Ovary (tissue), 9 donors: ENCODE results near the gene CCNQ. TPM values are rescaled to one million over a fixed set of nuclear protein-coding genes. Genes with fewer than 3 reads are reported as not detected.
A peak's percentile ranks its signal among the peaks of the same experiment; 100 is the strongest.

Experiments
- DNase-seq, 5 donors: peaks; one replicate each; pipeline ENCODE4 v3.0.0-alpha.2; 2019 to 2020
- H3K27ac ChIP-seq, 2 donors: fragments of 200-600 bp; one replicate each; pipeline versions ENCODE4 v1.5.1 to v1.8.0; 2019 to 2022
- H3K27me3 ChIP-seq: fragments of 200-600 bp; one replicate; pipeline ENCODE4 v1.8.0; 2022
- H3K36me3 ChIP-seq: fragments of 200-600 bp; sonication (generic); one replicate; pipeline ENCODE4 v1.5.1; 2019
- H3K4me1 ChIP-seq: one replicate; pipeline ENCODE4 v1.8.1; 2013; ENCODE audit warnings: mild to moderate bottlenecking, moderate library complexity; ENCODE audit not compliant: insufficient read depth
- H3K4me3 ChIP-seq: fragments of 200-600 bp; sonication (generic); one replicate; pipeline ENCODE4 v1.5.1; 2017
- H3K9me3 ChIP-seq, 2 donors: fragments of 200-600 bp in 1 of 2; sonication (generic) in 1 of 2; one replicate each; pipeline versions ENCODE4 v1.5.1 to v1.8.1; 2013 to 2019; ENCODE audit warnings: mild to moderate bottlenecking in 1 of 2, moderate library complexity in 1 of 2
- EP300 ChIP-seq: sonication (generic); formaldehyde crosslinking; IDR thresholded peaks from one replicate; pipeline ENCODE4 v1.6.1; 2017; ENCODE audit warnings: antibody characterized with exemption
- POLR2A ChIP-seq: fragments of 450-650 bp; IDR thresholded peaks from one replicate; pipeline ENCODE4 v1.6.1; 2017; ENCODE audit warnings: antibody characterized with exemption, mild to moderate bottlenecking, moderate library complexity
- WGBS, 3 donors: extraction: QIAGEN DNeasy Blood & Tissue Kit in 1 of 3; methylation state at CpG; one replicate each; pipeline versions ENCODE4 v1.1.5 to v1.1.7; 2013 to 2017; 5-methylcytosine and 5-hydroxymethylcytosine counted together
- intact Hi-C, 4 donors: fragments of 100-400 bp; cut with DNase I; formaldehyde crosslinking; loops; one replicate each; pipeline versions ENCODE4 v1.11.0 to v1.15.1; 2022 to 2023
- polyA plus RNA-seq, 2 donors: library from polyadenylated mRNA; stranded (reverse); fragments of 200-250 nt in 1 of 2; fragments of 350-450 nt in 1 of 2; fragmentation: Illumina TruSeq in 1 of 2; extraction: RNeasy Lipid Tissue Mini Kit (QIAGEN cat#74804) in 1 of 2; gene quantifications; one replicate each; pipeline ENCODE4 v1.2.3, GENCODE V29; 2013 to 2014
- total RNA-seq, 7 donors: library from RNA; depleted of rRNA in 2 of 7; stranded (reverse); fragments of >200 nt in 2 of 7; fragmentation: NEBNext Ultra II Directional in 3 of 7; extraction: Animal tissue kit (Norgen Biotek cat#: 25700) in 3 of 7; gene quantifications; one replicate each; pipeline versions ENCODE4 v1.1.0 to v1.2.4, GENCODE V29; 2016 to 2023
- TF ChIP-seq, protein P1 (sequence below), 3 donors: fragments of 450-650 bp in 2 of 3; fragments of 200-600 bp in 1 of 3; IDR thresholded peaks; one replicate each; pipeline versions ENCODE4 v1.5.1 to v1.8.0; 2016 to 2022; ENCODE audit warnings: antibody characterized with exemption in 3 of 3, mild to moderate bottlenecking in 1 of 3
- donor health status: DM: no; HTN: no; CAD: no; lungs with moderate emphysema.
- donor health status: DM: no; HTN: no; CAD: no.
- donor health status: Bipolar disorder and iron deficiency.
- donor health status: DM: yes; HTN: yes; CAD: no.
- donor health status: DM: no; HTN: no; CAD: no.
- donor health status: DM: yes; HTN: yes; CAD: no.

The CCNQ gene
- total and polyA plus RNA-seq, 9 donors, result 15.5 to 23.8 (median 19.3) TPM

DNA sequence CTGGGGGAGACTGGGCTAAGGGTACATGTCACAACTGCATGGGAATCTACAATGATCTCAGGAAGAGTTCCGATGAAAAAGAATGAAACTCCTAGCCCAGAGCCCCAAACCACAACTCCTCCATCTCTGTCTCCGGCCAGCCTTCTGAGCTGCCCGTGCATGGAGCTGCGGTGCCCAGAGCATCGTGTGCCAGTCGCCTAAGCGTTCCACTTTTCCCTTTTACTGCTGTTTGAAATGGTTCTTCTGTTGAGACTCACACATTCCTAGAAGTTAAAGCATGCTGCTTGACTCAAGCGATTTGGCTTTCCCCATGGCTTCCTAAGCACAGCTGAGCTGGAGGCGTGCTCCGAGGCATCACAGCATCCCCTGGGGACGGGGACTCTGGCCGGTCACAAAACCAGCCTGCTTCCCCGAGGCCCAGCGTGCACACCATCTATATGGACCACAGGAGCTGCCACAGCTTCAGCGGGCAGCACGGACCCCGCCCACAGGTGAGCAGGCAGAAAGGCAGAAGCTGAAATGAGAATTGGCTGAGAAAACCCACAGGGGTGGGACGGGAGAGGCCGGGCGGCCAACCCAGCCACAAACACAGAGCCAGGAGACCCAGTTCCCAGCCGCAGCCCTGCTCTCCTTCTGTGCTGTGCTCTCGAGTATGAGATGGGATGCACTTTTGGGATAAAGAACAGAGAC is 5.0 kb downstream of the CCNQ start:
- H3K4me3 ChIP-seq, result no peak overlapping the region
- H3K36me3 ChIP-seq, result no peaks in the 10 kb centered on the region
- H3K27ac ChIP-seq, result no peak overlapping the region
- TF ChIP-seq EP300 (no peak), POLR2A (no peak)
- TF ChIP-seq, protein P1, sequence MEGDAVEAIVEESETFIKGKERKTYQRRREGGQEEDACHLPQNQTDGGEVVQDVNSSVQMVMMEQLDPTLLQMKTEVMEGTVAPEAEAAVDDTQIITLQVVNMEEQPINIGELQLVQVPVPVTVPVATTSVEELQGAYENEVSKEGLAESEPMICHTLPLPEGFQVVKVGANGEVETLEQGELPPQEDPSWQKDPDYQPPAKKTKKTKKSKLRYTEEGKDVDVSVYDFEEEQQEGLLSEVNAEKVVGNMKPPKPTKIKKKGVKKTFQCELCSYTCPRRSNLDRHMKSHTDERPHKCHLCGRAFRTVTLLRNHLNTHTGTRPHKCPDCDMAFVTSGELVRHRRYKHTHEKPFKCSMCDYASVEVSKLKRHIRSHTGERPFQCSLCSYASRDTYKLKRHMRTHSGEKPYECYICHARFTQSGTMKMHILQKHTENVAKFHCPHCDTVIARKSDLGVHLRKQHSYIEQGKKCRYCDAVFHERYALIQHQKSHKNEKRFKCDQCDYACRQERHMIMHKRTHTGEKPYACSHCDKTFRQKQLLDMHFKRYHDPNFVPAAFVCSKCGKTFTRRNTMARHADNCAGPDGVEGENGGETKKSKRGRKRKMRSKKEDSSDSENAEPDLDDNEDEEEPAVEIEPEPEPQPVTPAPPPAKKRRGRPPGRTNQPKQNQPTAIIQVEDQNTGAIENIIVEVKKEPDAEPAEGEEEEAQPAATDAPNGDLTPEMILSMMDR (IDR thresholded peaks at IDR 0.05), result no peak
- intact Hi-C loops, result no loop called here
- 85 to 90% (median 86%) methylated on average over 21 to 22 of the region's 22 CpGs for WGBS, 3 donors
- H3K27me3 ChIP-seq, result no peaks in the 10 kb centered on the region
- DNase-seq, result peak in 1 of 5 donors; percentile 17
- H3K4me1 ChIP-seq, result no peaks in the 10 kb centered on the region
- H3K9me3 ChIP-seq, result no peaks in the 10 kb centered on the region

DNA sequence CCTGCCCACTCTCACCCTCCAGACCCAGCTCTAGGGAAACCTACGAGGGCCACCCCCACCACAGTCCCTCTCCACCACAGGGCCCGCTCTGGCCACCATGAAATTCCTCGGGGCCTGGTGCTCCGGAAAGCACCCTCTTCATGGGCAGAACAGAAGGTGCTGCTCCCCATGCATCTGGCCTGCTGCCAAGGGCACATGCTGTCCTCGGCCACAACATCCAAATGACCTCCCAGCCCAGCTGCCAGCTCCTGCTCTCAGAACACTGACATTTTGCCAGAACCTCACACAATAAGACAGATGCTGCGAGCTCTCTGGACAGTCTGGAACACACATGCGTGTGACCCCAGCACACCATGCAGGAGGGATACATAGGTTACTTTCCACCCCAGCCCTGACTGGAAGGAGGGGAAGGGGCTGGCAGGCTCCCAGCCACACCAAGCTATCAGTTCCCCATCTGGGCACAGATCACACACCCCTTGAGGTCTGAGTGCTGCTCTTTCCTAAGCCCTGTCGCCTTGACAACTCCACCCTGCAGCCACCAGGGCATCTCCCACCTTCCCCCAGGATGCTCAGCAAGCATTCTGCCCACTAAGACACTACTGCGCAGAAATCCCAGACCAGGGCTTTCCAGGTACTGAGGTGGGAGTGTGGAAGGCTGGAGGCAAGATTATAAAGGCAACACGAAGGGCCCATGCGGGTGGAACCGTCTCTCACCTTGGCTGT is 5.8 kb downstream of the CCNQ start:
- Histone ChIP-seq H3K9me3 (no peaks in the 10 kb centered on the region), H3K4me1 (no peaks in the 10 kb centered on the region), H3K27ac (no peak overlapping the region), H3K27me3 (no peaks in the 10 kb centered on the region), H3K36me3 (no peaks in the 10 kb centered on the region), H3K4me3 (no peak overlapping the region)
- DNase-seq, result no peak
- WGBS, 3 donors, result 80 to 88% (median 85%) methylated on average over 12 of the region's 12 CpGs
- intact Hi-C loops, result no loop called here
- TF ChIP-seq, protein P1 (IDR thresholded peaks at IDR 0.05), result no peak

DNA sequence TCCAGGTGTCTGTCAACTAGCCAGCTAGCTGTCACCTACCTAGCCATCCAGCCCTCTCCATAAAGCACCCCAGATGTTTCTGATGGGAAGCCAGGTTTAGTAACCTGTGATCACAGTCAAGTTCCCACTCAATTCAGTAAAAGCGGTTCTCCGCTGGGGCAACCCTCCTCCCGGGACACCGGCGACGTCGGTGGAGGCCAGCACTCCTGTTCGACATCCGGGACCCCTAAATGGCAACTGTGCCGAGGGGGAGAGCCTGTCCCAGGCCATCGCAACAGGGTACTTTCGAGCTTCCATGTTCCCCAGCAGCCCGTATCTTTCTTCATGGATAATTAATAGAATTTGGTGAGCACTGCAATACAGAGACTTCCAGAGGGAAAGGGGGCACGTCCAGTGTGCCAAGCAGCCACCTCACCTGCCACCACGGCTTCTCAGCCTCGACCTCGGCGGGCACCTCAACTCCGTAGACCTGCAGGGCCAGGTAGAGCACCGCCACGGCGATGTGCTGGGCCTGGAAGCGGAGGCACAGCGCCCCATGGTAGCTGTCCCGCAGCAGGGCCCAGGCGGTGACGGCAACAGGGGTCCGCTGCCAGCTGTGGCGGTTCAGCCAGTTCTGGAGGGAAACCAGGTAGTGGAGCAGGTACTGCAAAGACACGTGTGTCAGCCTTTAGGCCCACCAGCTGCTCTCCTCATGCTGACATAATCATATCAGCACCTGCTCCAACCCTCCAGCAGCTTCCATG is 6.7 kb downstream of the CCNQ start:
- TF ChIP-seq, protein P1 (IDR thresholded peaks at IDR 0.05), result no peak
- TF ChIP-seq EP300 (no peak), POLR2A (no peak)
- Histone ChIP-seq H3K36me3 (no peaks in the 10 kb centered on the region), H3K4me3 (no peak overlapping the region), H3K9me3 (no peaks in the 10 kb centered on the region), H3K4me1 (no peaks in the 10 kb centered on the region), H3K27ac (no peak overlapping the region), H3K27me3 (no peaks in the 10 kb centered on the region)
- intact Hi-C loops, result no loop called here
- no peak for DNase-seq
- 89 to 92% (median 91%) methylated on average over 30 of the region's 30 CpGs for WGBS, 3 donors

DNA sequence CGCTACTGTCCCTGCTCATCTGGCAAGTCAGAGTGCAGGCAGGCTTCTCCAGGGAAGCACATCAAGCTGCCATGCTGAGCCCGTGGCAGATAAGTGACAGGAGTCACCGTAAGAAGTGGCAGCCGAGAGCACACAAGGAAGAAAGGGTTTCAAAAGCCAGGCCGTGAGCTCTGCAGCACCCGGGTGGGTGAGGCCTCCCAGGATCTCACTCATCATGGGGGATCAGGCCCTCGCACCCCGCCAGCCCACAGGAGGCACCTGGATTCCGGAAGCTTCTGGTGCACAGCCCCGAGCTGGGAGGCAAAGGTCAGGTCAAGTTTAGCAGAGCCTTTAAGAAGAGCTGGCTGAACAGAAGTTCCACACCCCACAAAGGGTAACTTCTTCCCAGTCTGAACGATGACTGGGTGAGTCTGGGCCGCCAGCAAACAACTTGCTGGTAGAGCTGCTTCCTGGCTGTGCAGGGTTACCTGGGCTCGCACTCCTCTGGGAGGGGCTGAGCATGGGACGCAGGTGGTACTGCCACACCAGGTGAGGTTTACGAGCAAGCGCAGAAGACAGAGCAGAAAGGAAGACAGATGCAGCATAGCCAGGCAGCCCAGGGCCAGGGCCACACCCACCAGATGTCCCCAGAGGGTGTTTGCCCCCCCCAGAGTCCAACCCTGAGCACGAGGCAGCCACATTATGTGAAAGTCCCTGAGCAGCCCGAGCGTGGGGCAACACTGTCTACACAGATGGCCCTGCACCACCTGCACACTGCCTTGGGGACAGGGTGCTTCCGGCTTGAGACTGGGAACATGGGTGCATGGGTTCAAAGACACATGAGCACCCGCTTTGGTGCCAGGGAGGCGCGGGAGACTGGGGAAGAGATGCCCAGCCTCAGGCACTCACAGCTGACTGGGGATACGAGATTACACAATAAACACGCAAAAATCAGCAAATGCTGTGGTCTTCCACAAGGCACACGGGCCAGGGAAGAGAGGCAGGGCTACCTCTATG is 7.7 kb downstream of the CCNQ start:
- Histone ChIP-seq H3K36me3 (no peaks in the 10 kb centered on the region), H3K27me3 (no peaks in the 10 kb centered on the region), H3K27ac (no peak overlapping the region), H3K9me3 (no peaks in the 10 kb centered on the region), H3K4me1 (no peaks in the 10 kb centered on the region), H3K4me3 (no peak overlapping the region)
- WGBS, 3 donors, result 79 to 86% (median 84%) methylated on average over 25 to 26 of the region's 26 CpGs
- intact Hi-C loops, result no loop called here
- TF ChIP-seq POLR2A (no peak), EP300 (no peak)
- TF ChIP-seq, protein P1 (IDR thresholded peaks at IDR 0.05), result no peak
- DNase-seq, result peak in 1 of 5 donors; percentile 8
